AG08395 (cell line): ENCODE measurements around the gene TRMT61B.

Experiments used
- DNase-seq: peaks from one replicate; pipeline ENCODE4 v3.0.0; 2012; ENCODE audit warnings: mixed read lengths, low spot score

Gene TRMT61B

DNA sequence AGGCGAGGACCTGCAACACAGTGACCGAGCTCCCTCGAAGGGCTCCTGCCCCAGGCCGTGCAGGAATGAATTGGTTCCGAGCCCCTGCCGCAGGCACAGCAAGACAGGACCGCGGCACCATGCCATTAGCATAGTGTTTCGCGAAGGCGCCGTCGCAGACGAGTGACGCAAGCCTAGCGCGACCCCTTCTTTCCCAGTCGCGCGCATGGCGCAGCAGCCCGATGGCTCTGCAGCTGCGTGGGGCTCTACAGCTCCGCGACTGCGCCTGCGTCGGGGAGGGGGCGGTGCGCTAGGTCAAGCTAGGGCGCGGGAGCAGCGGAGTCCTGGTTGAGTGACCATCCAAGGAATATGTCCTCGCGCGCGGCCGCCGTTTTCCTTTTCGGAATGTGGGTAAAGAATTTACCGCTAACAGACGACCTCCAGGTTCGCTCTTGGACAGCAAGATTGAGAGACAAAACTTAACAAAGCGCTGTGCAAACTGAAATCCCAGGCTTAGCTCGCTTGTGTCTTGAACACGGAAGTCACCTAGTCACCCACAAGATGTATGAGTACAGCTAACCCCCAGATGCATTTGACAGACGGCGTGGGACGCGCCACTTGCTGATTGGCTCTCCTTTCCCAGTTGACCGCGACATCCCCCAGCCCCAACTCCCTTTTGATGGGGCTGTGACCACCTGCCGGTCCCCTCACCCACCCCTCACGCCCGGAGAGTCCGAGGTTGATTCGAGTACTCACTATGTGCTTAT lies at the start of gene TRMT61B:
TSS of gene TRMT61B (minus strand) at position 164 of the 746 bp plus-strand sequence. CDS start at position 132, 32 bp downstream.
- DNase-seq = peak; percentile 99

DNA sequence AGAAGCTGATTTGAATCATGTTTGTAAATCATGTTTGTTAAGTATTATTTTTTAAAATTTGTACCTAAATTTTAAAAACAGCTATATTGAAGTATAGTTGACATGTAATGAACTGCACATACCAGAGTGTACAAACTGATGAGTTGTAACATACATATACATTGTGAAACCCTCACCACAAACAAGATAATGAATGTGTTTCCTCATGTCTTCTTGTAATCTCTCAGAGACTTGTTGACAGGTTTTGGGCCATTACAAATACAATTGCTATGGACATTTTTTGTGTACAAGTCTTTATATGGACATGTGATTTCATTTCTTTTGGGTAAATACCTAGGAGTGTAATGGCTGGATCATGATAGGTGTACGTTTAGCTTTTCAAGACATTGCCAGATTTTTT lies 45.8 kb upstream of the TRMT61B start:
- no peak for DNase-seq

GRCh38 chr2:28909655-28910353 lies 39.7 kb upstream of the TRMT61B start:
- DNase-seq = no peak

- DNase-seq = no peak
These were observed 38.1 kb upstream of the TRMT61B start for GRCh38 chr2:28908172-28908571.

DNA sequence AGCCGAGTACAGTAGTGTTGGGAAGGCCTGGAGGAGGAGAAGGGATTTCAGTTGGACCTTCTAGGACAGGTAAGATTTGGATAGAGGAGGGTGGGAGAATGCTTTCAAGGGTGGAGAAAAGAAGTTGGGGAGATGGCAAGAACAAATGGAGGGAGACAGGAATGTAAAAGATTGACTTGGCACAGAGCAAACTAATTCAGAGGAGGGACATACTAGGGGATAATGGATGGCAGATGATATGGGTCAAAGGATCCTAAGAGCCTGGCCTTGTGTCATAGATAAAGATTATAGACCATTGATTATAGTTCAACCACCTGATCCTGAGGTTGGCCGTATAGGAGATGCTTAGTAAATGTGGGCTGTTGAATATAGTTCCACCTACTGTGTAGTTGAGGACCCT lies 36.7 kb upstream of the TRMT61B start:
- no peak for DNase-seq

DNA sequence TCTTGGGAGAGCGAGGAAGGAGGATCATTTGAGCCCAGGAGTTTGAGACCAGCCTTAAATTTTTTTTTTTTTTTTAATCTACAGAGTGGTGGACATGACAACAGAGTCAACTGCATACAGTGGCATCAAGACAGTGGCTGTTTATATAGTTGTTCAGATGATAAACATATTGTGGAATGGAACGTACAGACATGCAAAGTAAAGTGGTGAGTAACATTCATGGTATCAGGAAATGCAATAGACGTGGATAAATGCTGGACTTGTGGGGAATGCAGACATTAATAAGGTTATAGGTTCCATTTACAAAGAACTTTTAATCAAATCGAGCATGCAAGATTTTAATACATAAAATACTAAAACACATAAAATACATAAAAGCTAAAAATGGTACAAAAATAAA lies 36.3 kb upstream of the TRMT61B start:
- no peak for DNase-seq

DNA sequence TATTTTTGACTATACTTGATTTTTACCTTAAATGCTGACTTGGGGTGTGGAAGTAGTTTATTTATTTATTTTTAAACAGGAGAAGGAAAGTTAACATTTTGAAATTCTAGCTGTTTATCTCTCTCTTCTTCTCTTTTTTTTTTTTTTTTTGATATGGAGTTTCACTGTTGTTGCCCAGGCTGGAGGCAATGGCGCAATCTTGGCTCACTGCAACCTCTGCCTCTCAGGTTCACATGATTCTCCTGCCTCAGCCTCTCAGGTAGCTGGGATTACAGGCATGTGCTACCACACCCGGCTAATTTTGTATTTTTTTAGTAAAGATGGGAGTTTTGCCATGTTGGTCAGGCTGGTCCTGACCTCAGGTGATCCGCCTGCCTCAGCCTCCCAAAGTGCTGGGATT lies 35.4 kb upstream of the TRMT61B start:
- DNase-seq = no peak

DNA sequence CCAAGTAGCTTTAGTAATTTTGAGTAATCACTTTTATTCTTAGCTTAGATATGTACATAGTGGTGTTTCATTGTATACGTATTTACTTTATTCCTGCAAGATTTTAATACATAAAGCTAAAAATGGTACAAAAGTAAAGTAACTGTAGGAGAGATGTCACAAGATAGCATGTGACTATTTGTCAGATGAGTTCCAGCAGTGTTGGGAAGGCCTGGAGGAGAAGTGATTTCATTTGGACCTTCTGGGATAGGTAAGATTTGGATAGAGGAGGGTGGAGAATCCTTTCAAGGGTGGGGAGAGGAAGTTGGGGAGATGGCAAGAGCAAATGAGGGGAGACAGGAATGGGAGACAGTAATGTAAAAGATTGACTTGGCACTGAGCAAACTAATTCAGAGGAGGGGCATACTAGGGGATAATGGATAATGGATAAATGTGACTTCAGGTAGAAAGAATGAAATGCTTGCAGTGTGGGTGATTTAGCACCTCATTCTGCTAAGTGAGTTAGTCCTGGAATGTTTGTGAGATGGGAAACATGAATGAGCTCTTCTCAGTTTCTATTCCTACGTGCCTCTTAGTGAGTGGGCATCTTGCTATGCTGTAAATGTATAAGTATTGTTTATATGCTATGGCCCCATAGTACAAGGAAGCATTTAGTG lies 34.8 kb upstream of the TRMT61B start:
- no peak for DNase-seq

- peak; percentile 53 for DNase-seq
These were observed 34.2 kb upstream of the TRMT61B start for GRCh38 chr2:28904295-28904694.

- no peak for DNase-seq
These were observed 32.5 kb upstream of the TRMT61B start for GRCh38 chr2:28902584-28902983.

GRCh38 chr2:28901841-28902240 lies 31.7 kb upstream of the TRMT61B start:
- DNase-seq = no peak

DNA sequence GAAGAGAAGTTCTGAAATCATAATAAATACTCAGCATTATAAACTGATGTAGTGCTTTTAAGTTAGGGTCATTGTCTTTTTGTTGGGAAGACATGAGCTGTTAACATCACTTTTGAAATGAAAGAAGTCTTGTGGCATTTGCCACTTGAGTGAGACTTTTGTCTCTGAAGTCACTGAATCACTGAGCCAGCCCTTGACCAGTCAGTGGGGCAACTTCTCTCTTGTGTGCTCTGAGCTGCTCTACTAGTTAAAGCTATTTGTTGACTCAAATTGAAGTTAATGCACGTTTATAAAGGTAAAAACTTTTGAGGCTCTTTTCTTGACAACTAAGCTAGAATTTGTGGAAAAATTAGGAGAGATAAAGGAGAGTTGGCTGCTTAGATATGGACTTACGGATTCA lies 31.1 kb upstream of the TRMT61B start:
- DNase-seq = no peak

DNA sequence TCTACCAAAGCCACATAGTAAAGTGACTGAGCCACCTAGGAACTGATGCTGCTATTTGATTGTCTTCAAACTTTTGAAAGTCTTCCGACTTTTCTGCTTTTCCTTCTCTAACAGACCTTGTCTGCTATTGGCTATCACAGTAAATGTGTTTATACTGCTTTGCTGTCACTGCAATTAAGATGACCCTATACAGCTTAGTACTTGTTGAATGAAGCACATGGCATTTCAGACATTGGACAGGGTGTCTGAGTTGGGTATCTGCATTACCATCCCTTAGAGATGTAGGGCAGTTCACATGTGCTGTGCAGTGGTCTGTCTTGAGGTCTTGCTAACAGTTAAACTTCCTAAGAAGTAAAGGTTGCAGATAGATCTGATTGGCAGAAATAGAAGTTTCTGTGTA lies 27.9 kb upstream of the TRMT61B start:
- DNase-seq = no peak

DNA sequence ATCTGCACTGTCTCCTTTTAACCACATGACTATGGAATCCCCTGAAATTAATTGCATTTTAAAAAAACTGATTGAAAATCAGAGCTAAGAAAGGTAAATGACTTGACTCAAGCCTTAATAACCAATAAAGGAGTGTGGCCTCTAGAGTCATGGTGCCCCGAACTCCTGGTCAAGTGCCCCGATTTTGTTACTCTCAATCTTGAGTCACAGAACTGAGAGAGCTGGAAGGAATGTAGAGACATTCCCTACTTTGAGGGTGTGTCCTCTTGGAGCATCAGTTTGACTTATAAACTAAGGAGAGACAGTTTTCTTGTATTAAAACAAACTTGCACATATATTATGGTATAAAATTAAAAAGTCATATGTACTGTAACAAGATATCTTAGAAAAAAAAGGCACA lies 26.8 kb upstream of the TRMT61B start:
- peak; percentile 63 for DNase-seq

- DNase-seq = peak; percentile 26
These were observed 25.2 kb upstream of the TRMT61B start for GRCh38 chr2:28895189-28895893.

DNA sequence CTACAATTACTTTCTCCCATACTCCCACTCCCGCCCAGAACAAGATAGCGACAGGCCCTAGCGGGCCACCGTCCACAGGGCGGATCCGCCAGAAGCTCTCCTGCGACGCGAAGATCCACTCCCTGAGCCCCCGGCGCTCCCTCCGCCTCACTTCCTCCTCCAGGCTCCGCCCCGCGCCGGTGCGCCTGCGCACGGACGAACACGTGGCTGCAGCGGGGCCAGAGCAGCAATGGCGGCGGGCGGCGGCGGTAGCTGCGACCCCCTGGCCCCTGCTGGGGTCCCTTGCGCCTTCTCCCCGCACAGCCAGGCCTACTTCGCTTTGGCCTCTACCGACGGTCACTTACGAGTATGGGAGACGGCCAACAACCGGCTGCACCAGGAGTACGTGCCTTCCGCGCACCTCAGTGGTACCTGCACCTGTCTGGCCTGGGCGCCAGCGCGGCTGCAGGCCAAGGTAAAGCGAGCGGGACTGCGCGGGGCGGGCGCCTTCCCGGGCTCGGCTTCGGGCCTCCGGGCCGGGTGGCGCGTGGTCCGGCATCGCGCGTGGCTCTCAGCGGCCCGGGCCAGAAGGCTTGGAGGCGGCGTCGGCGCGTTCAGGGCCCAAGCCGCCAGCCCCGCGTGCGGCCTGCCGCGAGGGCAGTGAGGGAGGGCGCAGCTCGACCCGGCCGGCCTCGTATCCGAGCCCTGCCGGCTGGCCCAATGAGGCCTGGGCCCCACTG lies 24.5 kb upstream of the TRMT61B start, which contains the start of gene WDR43:
TSS of gene WDR43 (plus strand) at position 198 of the 719 bp plus-strand sequence. CDS start at position 230, 32 bp downstream.
- peak; percentile 98 for DNase-seq

DNA sequence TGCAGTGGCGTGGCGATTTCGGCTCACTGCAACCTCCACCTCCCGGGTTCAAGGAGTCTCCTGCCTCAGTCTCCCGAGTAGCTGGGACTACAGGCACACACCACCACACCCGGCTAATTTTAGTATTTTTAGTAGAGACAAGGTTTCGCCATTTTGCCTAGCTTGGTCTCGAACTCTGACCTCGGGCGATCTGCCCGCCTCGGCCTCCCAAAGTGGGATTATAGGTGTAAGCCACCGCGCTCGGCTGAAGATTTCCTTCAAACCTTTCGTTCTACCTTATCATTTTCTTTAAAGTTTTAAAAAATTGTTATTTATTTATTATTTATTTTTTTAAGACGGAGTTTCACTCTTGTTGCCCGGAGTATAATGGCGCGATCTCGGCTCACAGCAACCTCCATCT lies 23.4 kb upstream of the TRMT61B start:
- DNase-seq = no peak

- DNase-seq = no peak
These were observed 10.1 kb upstream of the TRMT61B start for GRCh38 chr2:28880193-28880592.

GRCh38 chr2:28871620-28872019 lies 1.5 kb upstream of the TRMT61B start:
- DNase-seq = no peak

DNA sequence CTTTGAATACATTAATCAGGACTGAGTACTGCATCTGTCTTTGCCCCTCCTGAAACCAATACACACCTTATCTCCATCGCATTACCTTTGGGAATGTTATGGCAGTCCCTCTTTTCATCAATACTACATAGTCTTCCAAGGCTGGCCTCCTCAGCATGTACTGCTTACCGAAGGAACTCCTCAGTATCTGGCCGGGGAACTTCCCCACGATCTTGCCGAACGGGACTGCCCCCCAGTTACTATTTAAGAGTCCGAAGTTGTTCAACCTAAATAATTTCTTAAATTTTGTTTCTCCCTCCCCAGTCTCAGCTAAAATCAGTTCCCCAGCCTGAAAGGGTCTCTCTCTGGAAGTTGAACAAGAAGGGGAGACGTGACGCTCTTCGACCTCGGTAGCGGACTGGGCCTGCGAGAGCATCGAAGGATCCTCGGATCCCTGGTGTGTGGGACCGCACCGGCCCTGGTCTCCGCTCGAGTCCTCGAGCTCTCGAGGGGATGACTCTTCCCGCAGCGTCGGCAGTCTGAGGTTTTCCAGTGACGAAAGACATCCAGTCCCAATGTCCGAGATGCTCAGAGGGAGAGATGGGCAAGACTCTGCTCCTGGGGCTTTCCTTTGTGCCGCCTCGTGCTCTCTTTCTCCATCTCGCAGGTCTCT lies 489 bp downstream of the TRMT61B start:
- peak; percentile 55 for DNase-seq

DNA sequence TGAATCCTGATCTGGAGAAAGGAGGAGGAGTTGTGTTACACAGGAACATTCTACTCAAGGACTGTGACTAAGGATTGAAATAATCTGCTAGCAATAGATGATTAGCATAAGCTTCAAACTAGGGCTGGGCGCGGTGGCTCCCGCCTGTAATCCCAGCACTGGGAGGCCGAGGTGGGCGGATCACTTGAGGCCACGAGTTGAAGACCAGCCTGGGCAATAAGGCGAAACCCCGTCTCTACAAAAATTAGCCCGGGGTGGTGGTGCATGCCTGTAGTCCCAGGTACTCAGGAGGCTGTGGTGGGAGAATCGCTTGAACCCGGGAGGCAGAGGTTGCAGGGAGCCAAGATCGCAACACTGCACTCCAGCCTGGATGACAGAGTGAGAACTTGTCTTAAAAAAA lies 1.5 kb downstream of the TRMT61B start:
- DNase-seq = no peak
